ENCODE measurements around the gene RAB34.

The RAB34 gene

GRCh38 chr17:28714281-28714680 is 3.4 kb downstream of the RAB34 start:
- H3K27me3 Mint-ChIP-seq, result peaks cover 42% of the 10 kb centered on the region
- no peaks in the 10 kb centered on the region for H3K9me3 Mint-ChIP-seq
- H3K27ac Mint-ChIP-seq, result no peak overlapping the region
- H3K4me3 Mint-ChIP-seq, result no peak overlapping the region
- peaks cover 34% of the 10 kb centered on the region for H3K4me1 Mint-ChIP-seq (ENCODE audit: low read depth)
- peaks cover 1% of the 10 kb centered on the region for H3K36me3 Mint-ChIP-seq (ENCODE audit: low read depth)
- DNase-seq, result no peak

GRCh38 chr17:28712705-28713415 is 4.8 kb downstream of the RAB34 start:
- Mint-ChIP-seq H3K4me1 (ENCODE audit: low read depth) (peaks cover 23% of the 10 kb centered on the region), H3K4me3 (peak overlapping the region; percentile 80), H3K9me3 (no peaks in the 10 kb centered on the region), H3K27me3 (peaks cover 35% of the 10 kb centered on the region), H3K27ac (peak overlapping the region; percentile 88), H3K36me3 (ENCODE audit: low read depth) (peaks cover 4% of the 10 kb centered on the region)
- no peak for DNase-seq

- H3K36me3 Mint-ChIP-seq (ENCODE audit: low read depth), result peaks cover 10% of the 10 kb centered on the region
- peak; percentile 79 for DNase-seq
- no peaks in the 10 kb centered on the region for H3K9me3 Mint-ChIP-seq
- peaks cover 22% of the 10 kb centered on the region for H3K4me1 Mint-ChIP-seq (ENCODE audit: low read depth)
- H3K27ac Mint-ChIP-seq, result peak overlapping the region; percentile 88
- H3K4me3 Mint-ChIP-seq, result peak overlapping the region; percentile 80
- peaks cover 34% of the 10 kb centered on the region for H3K27me3 Mint-ChIP-seq
These were observed 5.5 kb downstream of the RAB34 start for GRCh38 chr17:28712032-28712704.

- no peaks in the 10 kb centered on the region for H3K9me3 Mint-ChIP-seq
- DNase-seq, result no peak
- peaks cover 22% of the 10 kb centered on the region for H3K4me1 Mint-ChIP-seq (ENCODE audit: low read depth)
- H3K27ac Mint-ChIP-seq, result peak within 1 kb of the TSS; percentile 88
- peaks cover 31% of the 10 kb centered on the region for H3K27me3 Mint-ChIP-seq
- H3K36me3 Mint-ChIP-seq (ENCODE audit: low read depth), result peaks cover 11% of the 10 kb centered on the region
- H3K4me3 Mint-ChIP-seq, result peak within 1 kb of the TSS; percentile 80
These were observed 6.0 kb downstream of the RAB34 start, which contains the start of gene PROCA1 for GRCh38 chr17:28711723-28712031. PROCA1 (minus strand) TSS chr17:28711888; CDS start chr17:28711660, 228 bp downstream.

- peaks cover 26% of the 10 kb centered on the region for H3K27me3 Mint-ChIP-seq
- peak; percentile 94 for DNase-seq
- H3K4me3 Mint-ChIP-seq, result peak overlapping the region; percentile 80
- H3K36me3 Mint-ChIP-seq (ENCODE audit: low read depth), result peaks cover 16% of the 10 kb centered on the region
- H3K27ac Mint-ChIP-seq, result peak overlapping the region; percentile 88
- no peaks in the 10 kb centered on the region for H3K9me3 Mint-ChIP-seq
- H3K4me1 Mint-ChIP-seq (ENCODE audit: low read depth), result peaks cover 22% of the 10 kb centered on the region
These were observed 6.6 kb downstream of the RAB34 start for GRCh38 chr17:28710861-28711722.

GRCh38 chr17:28707339-28707720 is 10.3 kb downstream of the RAB34 start:
- Mint-ChIP-seq H3K4me1 (ENCODE audit: low read depth) (peaks cover 16% of the 10 kb centered on the region), H3K36me3 (ENCODE audit: low read depth) (peaks cover 52% of the 10 kb centered on the region), H3K4me3 (no peak overlapping the region), H3K9me3 (no peaks in the 10 kb centered on the region), H3K27me3 (peaks cover 1% of the 10 kb centered on the region), H3K27ac (no peak overlapping the region)
- no peak for DNase-seq

- DNase-seq, result no peak
- H3K4me3 Mint-ChIP-seq, result no peak overlapping the region
- no peaks in the 10 kb centered on the region for H3K9me3 Mint-ChIP-seq
- H3K36me3 Mint-ChIP-seq (ENCODE audit: low read depth), result peaks cover 58% of the 10 kb centered on the region
- no peaks in the 10 kb centered on the region for H3K27me3 Mint-ChIP-seq
- peaks cover 10% of the 10 kb centered on the region for H3K4me1 Mint-ChIP-seq (ENCODE audit: low read depth)
- H3K27ac Mint-ChIP-seq, result no peak overlapping the region
These were observed 11.0 kb downstream of the RAB34 start for GRCh38 chr17:28706471-28707338.

GRCh38 chr17:28705728-28706334 is 11.8 kb downstream of the RAB34 start:
- Mint-ChIP-seq H3K4me1 (ENCODE audit: low read depth) (peaks cover 5% of the 10 kb centered on the region), H3K27ac (peak overlapping the region; percentile 61), H3K27me3 (no peaks in the 10 kb centered on the region), H3K4me3 (no peak overlapping the region), H3K9me3 (no peaks in the 10 kb centered on the region), H3K36me3 (ENCODE audit: low read depth) (peaks cover 67% of the 10 kb centered on the region)
- DNase-seq, result no peak

- peaks cover 2% of the 10 kb centered on the region for H3K4me1 Mint-ChIP-seq (ENCODE audit: low read depth)
- peaks cover 74% of the 10 kb centered on the region for H3K36me3 Mint-ChIP-seq (ENCODE audit: low read depth)
- H3K9me3 Mint-ChIP-seq, result no peaks in the 10 kb centered on the region
- H3K27me3 Mint-ChIP-seq, result no peaks in the 10 kb centered on the region
- peak overlapping the region; percentile 61 for H3K27ac Mint-ChIP-seq
- H3K4me3 Mint-ChIP-seq, result no peak overlapping the region
- DNase-seq, result no peak
These were observed 12.5 kb downstream of the RAB34 start for GRCh38 chr17:28705074-28705659.

- no peak for DNase-seq
- H3K36me3 Mint-ChIP-seq (ENCODE audit: low read depth), result peaks cover 82% of the 10 kb centered on the region
- peak overlapping the region; percentile 41 for H3K27ac Mint-ChIP-seq
- H3K9me3 Mint-ChIP-seq, result no peaks in the 10 kb centered on the region
- H3K27me3 Mint-ChIP-seq, result no peaks in the 10 kb centered on the region
- no peak overlapping the region for H3K4me3 Mint-ChIP-seq
- no peaks in the 10 kb centered on the region for H3K4me1 Mint-ChIP-seq (ENCODE audit: low read depth)
These were observed 13.3 kb downstream of the RAB34 start for GRCh38 chr17:28704219-28704858.

GRCh38 chr17:28703552-28704218 is 14.0 kb downstream of the RAB34 start:
- Mint-ChIP-seq H3K27ac (peak overlapping the region; percentile 41), H3K9me3 (no peaks in the 10 kb centered on the region), H3K4me1 (ENCODE audit: low read depth) (peaks cover 2% of the 10 kb centered on the region), H3K36me3 (ENCODE audit: low read depth) (peaks cover 89% of the 10 kb centered on the region), H3K4me3 (no peak overlapping the region), H3K27me3 (no peaks in the 10 kb centered on the region)
- DNase-seq, result no peak

- no peaks in the 10 kb centered on the region for H3K9me3 Mint-ChIP-seq
- DNase-seq, result no peak
- H3K36me3 Mint-ChIP-seq (ENCODE audit: low read depth), result peaks cover 94% of the 10 kb centered on the region
- peaks cover 8% of the 10 kb centered on the region for H3K4me1 Mint-ChIP-seq (ENCODE audit: low read depth)
- H3K27me3 Mint-ChIP-seq, result no peaks in the 10 kb centered on the region
- no peak overlapping the region for H3K4me3 Mint-ChIP-seq
- peak overlapping the region; percentile 76 for H3K27ac Mint-ChIP-seq
These were observed 14.9 kb downstream of the RAB34 start for GRCh38 chr17:28702752-28703150.
